ENCODE data around the gene SCYGR4. TPM values are rescaled to one million over a fixed set of nuclear protein-coding genes. Genes with fewer than 3 reads are reported as not detected.

Gene SCYGR4
- total RNA-seq, 1 donor from 2014 or later: not detected

- intact Hi-C loops (cut with DNase I): no loop called here
Observed at GRCh38 chr2:227642656-227643055, 25.4 kb downstream of the SCYGR4 start.

GRCh38 chr2:227643990-227644551, 26.8 kb downstream of the SCYGR4 start:
- DNase-seq (ENCODE audit: extremely low spot score in 2 of 2): no peak
- H3K27me3 ChIP-seq: no peaks in the 10 kb centered on the region
- TF ChIP-seq POLR2A (IDR thresholded peaks at IDR 0.05): no peak
- TF ChIP-seq POLR2AphosphoS5 (IDR thresholded peaks at IDR 0.05; ENCODE audit: insufficient read depth in 1 of 2, low read depth in 1 of 2): no peak
- TF ChIP-seq CTCF (IDR thresholded peaks at IDR 0.05): no peak

More at GRCh38 chr2:227642656-227643055, 25.4 kb downstream of the SCYGR4 start:
- TF ChIP-seq POLR2A (IDR thresholded peaks at IDR 0.05) (no peak), CTCF (IDR thresholded peaks at IDR 0.05) (no peak)
- H3K27me3 ChIP-seq: no peaks in the 10 kb centered on the region
- no peak overlapping the region for H3K4me3 ChIP-seq
- DNase-seq (ENCODE audit: extremely low spot score in 2 of 2): no peak
- no peak overlapping the region for H3K27ac ChIP-seq
- no peaks in the 10 kb centered on the region for H3K9me3 ChIP-seq
- H3K36me3 ChIP-seq: no peaks in the 10 kb centered on the region
- H3K4me1 ChIP-seq: no peaks in the 10 kb centered on the region

GRCh38 chr2:227653419-227653818, 36.1 kb downstream of the SCYGR4 start:
- H3K9me3 ChIP-seq: no peaks in the 10 kb centered on the region
- intact Hi-C loops (cut with DNase I): no loop called here
- H3K27ac ChIP-seq: no peak overlapping the region
- DNase-seq (ENCODE audit: extremely low spot score in 2 of 2): no peak
- no peaks in the 10 kb centered on the region for H3K27me3 ChIP-seq
- H3K36me3 ChIP-seq: no peaks in the 10 kb centered on the region
- no peak for TF ChIP-seq CTCF (IDR thresholded peaks at IDR 0.05)
- no peak for TF ChIP-seq POLR2A (IDR thresholded peaks at IDR 0.05)
- TF ChIP-seq POLR2AphosphoS5 (IDR thresholded peaks at IDR 0.05; ENCODE audit: insufficient read depth in 1 of 2, low read depth in 1 of 2): no peak
- no peaks in the 10 kb centered on the region for H3K4me1 ChIP-seq
- no peak overlapping the region for H3K4me3 ChIP-seq

More at GRCh38 chr2:227643990-227644551, 26.8 kb downstream of the SCYGR4 start:
- Histone ChIP-seq H3K27ac (no peak overlapping the region), H3K9me3 (no peaks in the 10 kb centered on the region), H3K36me3 (no peaks in the 10 kb centered on the region), H3K4me1 (no peaks in the 10 kb centered on the region), H3K4me3 (no peak overlapping the region)
- intact Hi-C loops (cut with DNase I): no loop called here

- H3K9me3 ChIP-seq: no peaks in the 10 kb centered on the region
- intact Hi-C loops (cut with DNase I): no loop called here
- DNase-seq (ENCODE audit: extremely low spot score in 2 of 2): no peak
- TF ChIP-seq POLR2A (IDR thresholded peaks at IDR 0.05) (no peak), CTCF (IDR thresholded peaks at IDR 0.05) (no peak), POLR2AphosphoS5 (IDR thresholded peaks at IDR 0.05; ENCODE audit: insufficient read depth in 1 of 2, low read depth in 1 of 2) (no peak)
- no peak overlapping the region for H3K27ac ChIP-seq
- no peaks in the 10 kb centered on the region for H3K27me3 ChIP-seq
- no peaks in the 10 kb centered on the region for H3K4me1 ChIP-seq
- H3K36me3 ChIP-seq: no peaks in the 10 kb centered on the region
- H3K4me3 ChIP-seq: no peak overlapping the region
Observed at GRCh38 chr2:227654426-227654825, 37.1 kb downstream of the SCYGR4 start.

- TF ChIP-seq POLR2AphosphoS5 (IDR thresholded peaks at IDR 0.05; ENCODE audit: insufficient read depth in 1 of 2, low read depth in 1 of 2): peak in 1 of 2 donors; percentile 33
- no peak for TF ChIP-seq CTCF (IDR thresholded peaks at IDR 0.05)
- TF ChIP-seq POLR2A (IDR thresholded peaks at IDR 0.05): no peak
- DNase-seq (ENCODE audit: extremely low spot score in 2 of 2): no peak
- intact Hi-C loops (cut with DNase I): loop anchor here (5.0 kb wide), 1 partner anchor 112 kb away; no protein-coding TSS in a partner anchor
- H3K27ac ChIP-seq: no peak overlapping the region
- no peaks in the 10 kb centered on the region for H3K4me1 ChIP-seq
- H3K4me3 ChIP-seq: no peak overlapping the region
- no peaks in the 10 kb centered on the region for H3K27me3 ChIP-seq
- no peaks in the 10 kb centered on the region for H3K36me3 ChIP-seq
- H3K9me3 ChIP-seq: no peaks in the 10 kb centered on the region
Observed at GRCh38 chr2:227655454-227655853, 38.2 kb downstream of the SCYGR4 start.

Data from vagina (tissue), 2 donors.